Measurements from ENCODE around the gene CBLN3.
"Not testable (repeated sequence)": the region's sequence is repeated elsewhere in the genome, so short reads cannot be mapped to it uniquely, and the experiment has no call there.

The CBLN3 gene

DNA sequence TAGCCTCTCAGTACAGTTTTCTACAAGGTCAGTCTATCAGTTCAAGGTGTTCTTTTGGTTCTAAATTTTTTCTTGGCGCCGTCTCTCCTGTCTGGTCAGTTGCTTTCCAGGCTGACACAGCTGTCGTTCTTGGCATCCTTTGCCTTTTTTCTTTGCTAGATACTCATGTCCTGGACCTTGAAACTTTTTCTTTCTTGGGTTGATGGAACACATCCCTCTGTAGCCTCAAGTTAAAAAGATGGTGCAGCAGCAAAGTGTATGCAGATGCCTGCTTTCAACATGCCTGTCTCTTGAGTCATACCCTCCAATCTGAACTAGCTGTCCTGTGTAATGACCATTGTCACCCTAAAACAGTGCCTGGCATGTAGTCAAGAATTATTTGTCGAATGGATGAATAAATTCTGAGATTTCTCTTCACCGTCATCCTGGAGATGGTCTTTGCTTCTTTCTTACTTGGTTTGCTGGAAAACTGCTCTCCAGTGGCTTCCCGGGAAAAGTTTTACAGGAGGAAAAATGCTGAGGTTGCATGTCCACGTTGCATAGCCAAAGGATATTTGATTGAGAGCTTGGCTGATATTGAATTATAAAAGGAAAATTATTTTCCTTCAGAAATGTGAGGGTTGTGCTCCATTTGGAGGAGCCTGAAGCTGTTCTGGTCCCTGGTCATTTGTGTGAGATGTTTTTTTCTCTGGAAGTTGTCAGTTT is 26.0 kb downstream of the CBLN3 start:
- DNase-seq (ENCODE audit: low read depth, low spot score), result no peak

DNA sequence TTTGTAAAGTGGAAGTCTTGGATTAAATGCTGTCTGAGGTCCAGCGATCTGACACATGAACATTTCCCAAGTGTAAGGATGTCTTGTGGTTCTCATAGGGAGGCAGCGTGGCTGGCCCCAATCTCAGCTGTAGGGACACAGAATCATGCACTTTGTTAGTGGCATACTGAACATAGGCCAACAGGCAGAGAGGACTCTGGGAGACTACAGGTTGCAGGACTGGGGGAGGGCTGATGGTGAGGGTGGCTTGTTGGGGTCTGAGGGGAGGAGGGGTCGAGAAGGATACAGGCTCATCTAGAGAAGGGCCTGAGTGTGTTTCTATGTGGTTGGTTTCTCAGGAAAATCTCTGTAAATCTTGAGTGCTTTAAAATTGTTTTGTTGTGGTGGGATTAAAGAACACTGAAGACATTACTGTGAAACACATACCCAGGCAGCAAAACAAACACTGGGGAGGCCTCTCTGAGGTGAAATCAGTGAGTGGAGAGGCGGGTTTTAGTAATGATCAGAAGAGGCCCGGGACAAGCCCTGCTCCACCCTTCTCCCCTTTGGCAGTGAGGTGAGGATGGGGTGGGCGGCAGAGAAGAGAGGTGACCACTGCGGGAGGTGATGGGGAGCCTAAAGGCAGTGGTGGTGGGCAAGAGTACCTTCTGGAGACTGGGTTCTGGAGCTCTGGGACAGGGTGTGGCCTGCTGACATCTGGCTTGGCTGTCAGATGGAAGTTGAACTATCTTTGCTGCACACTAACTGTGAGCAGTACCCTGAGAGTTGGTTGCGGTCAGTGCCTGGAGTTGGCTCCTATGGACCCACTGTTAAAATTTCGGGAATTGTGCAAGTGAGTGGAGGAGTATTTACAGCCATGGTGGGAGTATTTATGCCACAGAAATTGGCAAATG is 27.4 kb downstream of the CBLN3 start:
- DNase-seq (ENCODE audit: low read depth, low spot score), result no peak

DNA sequence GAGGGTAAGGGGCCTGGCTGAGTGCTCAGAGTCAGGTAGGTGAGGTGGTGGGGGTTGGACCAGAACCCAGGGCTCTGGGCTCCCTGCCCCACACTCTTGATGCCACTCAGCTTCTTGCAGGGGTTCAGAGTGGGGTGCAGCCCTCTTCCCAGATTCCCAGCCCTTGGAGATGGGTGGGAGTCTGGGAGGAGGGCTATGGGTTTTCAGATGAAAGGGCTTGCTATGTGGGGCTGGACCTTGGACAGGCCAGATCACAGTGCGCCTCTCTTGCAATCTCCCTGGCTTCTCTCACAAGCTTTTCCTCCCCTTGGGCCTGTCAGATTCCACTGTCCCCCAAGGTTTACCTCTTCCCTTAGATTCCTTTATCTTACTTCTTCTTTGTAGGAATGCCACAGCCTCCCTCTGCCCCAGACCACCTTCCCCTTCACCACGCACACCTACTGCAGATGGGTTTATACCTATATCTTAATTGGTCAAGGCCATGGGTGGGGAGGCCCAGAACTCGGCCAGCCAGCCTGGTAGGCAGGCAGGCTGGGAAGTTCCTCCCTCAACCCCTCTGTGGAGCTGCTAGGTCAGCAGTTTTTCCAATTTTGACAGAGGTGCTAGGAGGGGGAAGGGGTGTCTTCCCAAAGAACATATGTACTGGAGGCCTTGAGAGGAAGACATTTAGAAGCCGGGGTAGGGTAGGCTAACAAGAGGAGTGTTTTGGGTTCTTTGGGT is 29.3 kb downstream of the CBLN3 start:
- no peak for DNase-seq (ENCODE audit: low read depth, low spot score)

DNA sequence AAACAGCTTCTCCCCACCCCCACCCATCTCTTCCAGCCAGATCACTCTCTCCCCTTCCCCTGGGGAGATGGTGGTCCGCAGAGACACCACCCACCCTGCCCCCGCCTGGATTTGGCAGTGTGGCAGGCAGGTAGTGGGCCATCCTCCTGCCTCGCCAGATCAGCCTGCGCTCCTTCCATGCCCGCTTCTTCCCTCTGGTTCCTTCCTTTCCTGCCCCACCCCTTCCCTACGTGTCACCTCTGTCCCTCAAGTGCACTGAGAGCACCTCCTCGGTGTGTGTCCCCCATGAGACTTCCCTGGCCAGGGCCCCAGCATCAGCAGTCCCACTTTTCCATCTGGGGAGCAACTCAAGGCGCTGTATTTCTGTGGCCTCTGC is 30.0 kb downstream of the CBLN3 start:
- DNase-seq (ENCODE audit: low read depth, low spot score), result no peak

DNA sequence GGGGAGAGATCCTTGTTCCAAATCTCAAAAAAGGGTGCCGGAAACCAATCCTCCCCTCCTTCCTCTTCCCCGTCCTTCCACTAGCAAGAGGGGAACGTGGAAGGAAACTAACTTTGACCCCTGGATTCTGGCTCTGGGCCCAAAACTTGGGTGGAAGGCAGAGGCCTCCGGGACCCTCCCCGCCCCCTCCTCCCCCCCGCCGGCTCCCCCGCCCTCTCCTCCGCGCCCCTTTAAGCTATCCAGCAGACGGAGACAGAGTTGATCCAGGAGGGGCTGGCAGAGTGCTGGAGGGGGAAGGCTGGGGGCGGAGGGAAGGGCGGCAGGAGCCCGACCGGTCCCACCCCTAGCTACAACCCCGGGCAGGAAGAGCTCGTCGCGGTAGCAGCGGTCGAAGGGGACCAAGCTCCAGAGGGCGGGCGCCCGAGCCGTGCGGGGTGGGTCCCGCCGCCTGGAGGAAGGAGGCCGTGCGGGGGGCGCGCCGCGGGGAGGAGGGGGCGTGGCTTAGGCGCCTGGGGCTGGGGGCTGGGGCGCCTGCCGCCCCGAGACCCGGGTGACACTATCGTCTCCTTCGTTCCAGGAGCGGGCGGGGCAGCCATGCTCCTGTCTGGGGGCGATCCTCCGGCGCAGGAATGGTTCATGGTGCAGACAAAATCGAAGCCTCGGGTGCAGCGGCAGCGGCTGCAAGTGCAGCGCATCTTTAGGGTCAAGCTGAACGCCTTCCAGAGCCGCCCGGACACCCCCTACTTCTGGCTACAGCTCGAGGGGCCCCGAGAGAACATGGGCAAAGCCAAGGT is 30.6 kb downstream of the CBLN3 start, which contains the start of gene NYNRIN:
TSS of gene NYNRIN (plus strand) at position 351 of the 794 bp plus-strand sequence. CDS start at position 595, 244 bp downstream.
- no peak for DNase-seq (ENCODE audit: low read depth, low spot score)

DNA sequence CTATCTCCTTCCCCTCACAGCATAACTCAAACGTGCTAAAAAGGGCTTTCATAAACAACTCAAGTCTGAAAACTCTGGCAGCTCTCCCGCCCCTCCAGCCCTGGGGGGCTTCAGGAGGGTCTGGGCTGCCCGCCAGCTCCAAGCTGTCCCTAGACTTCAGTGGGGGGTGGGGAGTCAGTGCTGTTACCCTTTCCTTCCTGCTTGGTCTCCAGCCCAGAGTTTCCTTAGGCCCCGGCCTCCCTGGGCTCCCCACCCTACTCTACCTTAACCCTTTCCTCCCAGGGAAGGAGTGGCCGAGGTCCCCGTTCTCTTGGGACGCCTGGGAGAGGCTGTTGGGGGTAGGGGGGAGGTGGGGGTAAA is 31.2 kb downstream of the CBLN3 start:
- DNase-seq (ENCODE audit: low read depth, low spot score), result no peak

DNA sequence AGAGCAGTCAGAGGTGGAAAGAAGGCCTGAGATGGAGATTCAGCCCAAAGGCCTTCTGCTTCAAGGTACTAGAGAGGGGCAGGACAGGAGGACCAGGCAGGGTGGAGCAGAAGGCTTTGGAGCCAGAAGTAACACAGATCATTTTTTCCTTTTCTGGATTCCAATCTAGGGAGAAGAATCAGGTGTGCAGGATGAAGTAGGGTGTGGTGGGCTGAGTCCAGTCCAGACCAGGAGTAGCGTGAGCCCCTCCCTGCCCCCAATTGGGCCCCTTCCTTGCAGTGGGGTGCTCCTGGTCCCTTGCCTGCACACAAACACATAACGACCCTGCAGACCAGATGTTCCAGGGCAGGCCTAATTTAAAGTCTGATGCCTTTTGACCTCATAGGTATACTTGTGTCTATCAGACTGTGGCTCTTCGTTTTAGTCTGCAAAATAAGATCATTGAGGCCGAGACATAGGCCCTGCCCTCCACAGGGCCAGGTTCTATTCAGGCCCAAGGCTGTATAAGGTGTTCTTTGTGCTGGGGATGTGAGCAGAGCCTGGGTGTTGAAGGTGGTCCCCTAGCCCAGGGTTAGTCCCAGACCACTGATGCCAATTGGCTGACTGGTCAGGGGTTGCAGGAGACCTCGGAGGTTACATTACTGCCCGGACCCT is 31.7 kb downstream of the CBLN3 start:
- DNase-seq (ENCODE audit: low read depth, low spot score), result no peak

DNA sequence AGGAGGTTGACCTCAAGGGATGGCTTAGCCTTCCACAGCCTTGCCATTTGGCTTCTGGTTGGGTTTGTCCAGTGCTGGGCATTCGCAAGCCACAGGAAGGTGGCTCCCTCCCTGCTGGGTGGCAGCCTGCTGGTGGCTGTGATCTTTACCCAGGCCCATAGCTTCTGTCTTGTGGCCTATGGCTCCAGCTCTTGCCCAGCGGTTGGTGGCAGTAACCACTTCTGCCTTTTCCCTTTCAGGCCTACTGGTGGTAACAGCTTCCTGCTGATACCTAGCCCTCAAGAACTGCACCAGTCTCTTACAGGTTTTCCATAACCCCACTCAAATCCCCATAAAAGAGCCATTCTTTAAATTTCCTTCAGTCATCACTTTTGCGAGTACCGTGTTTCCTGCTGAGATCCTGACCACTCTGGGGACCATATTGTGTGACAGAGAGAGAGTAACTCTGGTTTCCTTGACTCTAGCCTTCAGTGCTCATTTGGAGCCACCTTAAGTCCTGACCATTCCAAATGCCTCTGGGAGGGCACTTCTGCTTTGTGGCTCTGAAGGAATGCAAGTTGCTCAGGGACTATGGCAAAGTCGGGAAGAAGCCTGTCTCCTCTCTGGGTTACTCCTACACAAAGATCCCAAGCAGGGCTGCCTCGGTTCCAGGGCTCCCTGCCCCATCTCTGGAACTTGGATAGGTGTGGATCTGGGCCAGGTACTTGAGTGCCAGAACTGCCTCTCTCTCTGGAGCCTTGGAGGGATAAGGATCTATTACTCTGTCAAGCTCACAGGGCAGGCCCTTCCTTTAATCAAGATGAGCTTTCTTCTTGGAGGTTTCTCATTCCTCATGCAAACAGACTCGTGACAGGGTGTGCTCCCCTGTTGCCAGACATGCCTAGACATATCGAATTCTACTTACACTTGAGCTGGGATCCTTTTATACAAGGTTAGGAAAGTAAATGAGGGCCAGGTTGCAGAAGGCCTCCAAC is 33.6 kb downstream of the CBLN3 start:
- no peak for DNase-seq (ENCODE audit: low read depth, low spot score)

DNA sequence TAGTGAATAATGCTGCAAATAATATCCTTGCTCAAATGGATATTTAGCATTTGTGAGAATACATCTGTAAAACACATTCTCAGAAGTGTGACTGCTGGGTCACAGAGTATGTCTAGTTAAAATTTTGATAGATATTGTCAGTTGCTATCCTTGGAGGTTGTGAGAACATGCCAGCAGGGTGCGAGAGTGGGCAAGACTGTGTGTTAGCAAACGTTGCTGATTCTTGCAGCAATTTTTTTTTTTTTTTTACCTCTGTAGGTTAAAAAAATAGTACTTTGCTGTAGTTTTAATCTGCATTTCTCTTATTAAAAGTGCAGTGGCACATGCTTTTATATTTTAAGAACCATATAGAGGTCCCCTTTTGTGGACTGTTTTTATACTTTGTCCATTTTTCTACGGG is 35.2 kb downstream of the CBLN3 start:
- no peak for DNase-seq (ENCODE audit: low read depth, low spot score)

DNA sequence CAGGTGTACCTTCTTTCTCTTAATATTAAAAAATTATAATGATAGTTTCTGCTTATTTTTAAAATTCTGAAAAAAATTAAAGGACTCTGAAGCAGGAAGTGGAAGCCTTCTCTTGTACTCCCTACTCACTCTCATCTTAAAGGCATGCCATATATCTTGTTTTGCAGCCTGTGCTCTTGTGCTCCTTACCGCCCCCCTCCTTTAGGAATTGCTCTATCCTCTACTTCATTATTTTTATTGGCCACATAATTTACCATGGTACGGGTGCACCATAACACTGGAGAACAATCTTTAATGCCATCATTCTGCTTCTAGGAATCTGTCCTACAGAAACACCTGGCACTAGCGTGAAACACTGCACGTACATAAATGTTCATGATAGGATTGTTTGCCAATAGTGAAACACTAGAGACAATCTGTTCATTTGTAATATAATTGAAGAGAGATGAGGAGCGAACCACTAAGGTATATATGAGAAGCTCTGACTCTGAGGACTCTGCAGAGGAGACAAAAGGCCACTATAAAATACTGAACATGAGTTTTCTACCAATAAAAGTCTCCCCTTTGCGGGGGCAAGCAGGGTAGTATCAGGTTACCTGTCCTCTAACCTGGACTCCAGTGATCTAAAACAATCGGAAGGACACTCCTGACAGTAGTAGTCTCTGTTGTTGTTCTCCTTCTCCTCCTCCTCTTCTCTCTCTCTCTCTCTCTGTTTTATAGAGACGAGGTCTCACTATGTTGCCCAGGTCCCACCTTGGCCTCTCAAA is 37.0 kb downstream of the CBLN3 start:
- no peak for DNase-seq (ENCODE audit: low read depth, low spot score)

DNA sequence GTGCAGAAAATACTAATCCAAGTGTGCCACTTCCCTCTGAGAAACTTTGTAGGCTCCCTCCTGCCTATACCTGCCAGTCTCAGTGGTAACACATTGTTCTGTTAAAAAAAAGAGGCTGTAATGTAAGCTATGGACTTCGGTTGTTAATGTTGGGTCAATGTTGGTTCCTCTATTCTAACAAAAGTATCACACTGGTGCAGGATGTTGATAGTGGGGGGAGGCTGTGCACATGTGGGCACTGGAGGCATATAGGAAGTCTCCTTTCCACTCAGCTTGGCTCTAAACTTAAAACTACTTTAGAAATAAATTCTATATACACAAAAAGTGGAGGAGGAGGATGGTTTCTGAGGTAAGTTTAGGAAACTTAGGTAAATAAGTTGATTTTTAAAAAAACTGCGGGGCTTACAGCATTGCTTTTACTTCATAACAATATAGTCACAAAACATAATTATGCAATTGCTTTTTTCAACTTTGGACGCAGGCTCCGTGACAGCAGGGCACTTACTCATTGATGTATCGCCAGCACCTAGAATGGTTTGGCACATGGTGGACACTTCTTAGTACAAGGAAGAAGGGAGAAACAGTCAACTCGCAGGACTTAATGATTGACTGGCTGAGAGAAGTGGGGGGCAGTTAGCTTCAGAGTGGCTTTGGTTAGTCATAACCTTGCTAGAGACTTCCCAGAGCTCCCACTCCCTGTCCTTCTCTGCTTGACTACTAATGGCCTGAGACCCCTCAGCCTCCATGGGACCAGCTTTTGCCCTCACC is 38.6 kb downstream of the CBLN3 start:
- no peak for DNase-seq (ENCODE audit: low read depth, low spot score)

DNA sequence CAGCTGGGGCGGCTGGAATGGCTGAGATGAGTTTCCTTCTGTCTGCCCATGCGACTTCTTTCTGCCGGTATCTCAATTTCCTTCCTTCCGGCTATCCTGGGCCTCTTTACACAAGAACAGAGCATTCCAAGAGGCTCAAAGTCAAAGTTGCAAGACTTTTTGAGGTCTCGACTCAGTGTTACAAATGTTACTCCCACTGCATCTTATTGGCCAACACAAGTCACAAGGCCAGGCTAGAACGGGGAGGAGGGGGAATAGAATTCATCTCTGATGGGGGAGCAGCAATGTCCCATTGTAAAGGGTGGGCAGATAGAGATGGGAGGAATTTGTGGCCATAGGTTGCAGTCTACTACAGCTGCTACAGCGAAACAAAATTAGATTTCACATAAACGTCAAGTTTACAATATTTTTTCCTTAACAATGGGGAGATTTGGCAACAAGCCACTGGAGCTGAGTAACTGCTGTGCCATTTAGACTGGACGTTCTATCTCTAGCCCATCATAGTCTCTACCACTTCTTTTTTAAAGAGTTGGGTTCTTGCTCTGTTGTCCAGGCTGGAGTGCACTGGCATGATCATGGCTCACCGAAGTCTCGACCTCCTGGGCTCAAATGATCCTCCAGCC is 40.1 kb downstream of the CBLN3 start:
- no peak for DNase-seq (ENCODE audit: low read depth, low spot score)

DNA sequence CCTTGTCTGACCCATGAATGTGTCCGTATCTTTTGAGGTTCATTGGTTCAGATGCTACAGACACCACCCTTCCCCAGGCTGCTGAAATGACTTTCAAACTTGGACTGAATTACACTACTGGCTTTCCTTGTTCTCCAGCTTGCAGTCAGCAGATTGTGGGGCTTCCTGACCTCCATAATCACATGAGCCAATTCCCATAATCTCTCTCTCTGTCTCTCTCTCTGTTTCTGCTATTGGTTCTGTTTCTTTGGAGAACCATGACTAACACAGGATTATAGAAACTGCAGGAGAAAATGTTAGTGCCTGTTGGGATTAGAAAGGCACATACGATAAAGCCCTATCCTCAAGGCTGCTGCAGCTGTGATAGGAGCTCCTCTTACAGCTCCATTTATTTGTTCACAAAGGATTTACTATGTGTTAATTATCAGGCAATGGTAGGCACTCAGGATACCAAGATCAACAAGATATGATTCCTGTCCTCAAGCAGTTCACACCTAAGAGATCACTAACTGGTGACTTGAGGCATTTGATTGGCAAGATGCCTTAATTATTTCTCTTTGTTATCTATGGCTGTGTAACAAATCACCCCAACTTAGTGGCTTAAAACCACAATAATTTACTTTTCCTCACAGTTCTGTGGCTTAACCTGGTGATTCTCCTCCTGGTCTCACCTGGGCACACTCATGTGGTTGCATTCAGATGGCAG is 40.8 kb downstream of the CBLN3 start:
- DNase-seq (ENCODE audit: low read depth, low spot score), result no peak

DNA sequence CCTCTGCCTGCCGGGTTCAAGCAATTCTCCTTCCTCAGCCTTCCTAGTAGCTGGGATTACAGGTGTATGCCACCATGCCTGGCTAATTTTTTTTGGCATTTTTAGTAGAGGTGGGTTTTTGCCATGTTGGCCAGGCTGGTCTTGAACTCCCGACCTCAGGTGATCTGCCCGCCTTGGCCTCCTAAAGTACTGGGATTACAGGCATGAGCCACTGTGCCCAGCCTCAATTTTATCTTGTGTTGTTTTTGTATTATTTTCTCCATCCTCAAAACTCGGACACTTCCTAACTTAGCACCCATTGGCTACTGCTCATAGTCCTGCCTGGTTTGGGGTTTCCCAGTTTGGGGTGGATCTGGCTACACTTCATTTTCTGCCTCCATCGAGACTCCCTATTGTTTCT is 41.9 kb downstream of the CBLN3 start:
- DNase-seq (ENCODE audit: low read depth, low spot score), result not testable (repeated sequence)

DNA sequence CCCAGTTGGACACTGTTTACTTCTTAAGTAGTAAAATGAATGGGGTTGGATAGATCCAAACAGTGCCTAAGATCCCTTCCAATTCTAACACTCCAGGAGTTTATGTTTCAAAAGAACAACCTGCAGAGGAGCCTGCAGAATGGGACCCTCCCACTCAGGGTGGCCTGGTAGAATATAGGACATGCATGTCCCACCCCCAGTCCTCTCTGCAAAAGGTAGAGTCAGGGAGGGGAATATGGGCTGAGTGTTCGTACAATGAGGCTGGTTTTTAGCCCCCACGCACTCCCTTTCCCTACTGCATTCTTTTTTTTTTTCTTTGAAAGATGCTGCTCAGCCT is 42.5 kb downstream of the CBLN3 start:
- no peak for DNase-seq (ENCODE audit: low read depth, low spot score)

DNA sequence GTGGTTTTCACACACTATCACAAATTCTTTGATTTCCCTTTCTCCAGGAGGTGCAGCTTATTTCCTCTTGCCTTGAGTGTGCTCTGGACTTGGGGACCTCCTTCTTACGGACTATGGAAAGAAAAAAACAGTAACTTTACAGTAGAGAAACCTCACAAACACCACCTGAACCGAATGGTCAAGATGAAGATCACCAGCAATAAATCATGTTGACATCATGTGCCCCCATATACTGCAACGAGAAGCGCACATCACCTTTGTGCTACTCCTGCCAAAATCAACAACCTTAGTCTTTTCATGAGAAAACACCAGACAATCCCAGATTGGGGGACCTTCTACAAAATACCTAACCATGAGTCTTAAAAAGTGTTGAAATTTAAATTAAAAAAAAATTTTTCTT is 43.9 kb downstream of the CBLN3 start:
- no peak for DNase-seq (ENCODE audit: low read depth, low spot score)

DNA sequence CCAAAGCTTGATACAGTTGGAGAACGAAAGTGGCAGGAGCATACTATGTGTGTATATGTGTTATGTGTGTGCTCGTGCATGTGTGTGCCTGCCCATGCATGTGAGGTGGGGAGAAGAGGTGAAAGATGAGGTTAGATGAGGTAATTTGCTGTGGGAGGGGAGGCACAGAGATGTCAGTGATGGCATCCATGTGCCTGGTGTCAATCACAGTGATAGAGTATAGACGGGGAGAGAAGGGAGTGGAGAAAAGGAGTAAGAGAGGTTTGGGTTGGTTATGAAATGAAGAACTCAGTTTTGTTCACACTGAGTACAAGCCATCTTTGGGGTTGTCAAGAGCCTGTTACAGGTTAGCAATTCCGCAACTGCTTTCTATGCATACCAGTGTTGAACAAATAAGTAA is 45.3 kb downstream of the CBLN3 start:
- DNase-seq (ENCODE audit: low read depth, low spot score), result no peak

DNA sequence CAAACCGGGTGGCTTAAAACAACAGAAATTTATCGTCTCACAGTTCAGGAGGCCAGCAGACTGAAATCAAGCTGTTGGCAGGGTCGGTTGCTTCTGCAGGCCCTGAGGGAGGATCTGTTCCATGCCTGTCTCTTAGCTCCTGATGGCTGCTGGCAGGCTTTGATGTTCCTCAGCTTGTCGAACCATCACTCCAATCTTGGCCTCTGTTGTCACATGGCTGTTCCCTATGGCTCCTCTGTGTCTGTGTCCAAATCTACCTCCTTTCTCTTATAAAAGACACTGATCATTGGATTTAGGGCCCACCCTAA is 47.5 kb downstream of the CBLN3 start:
- no peak for DNase-seq (ENCODE audit: low read depth, low spot score)
